Activated T-cell treated with anti-CD3 and anti-CD28 coated beads, Interleukin-2, amount 50 U/mL, for 4 hours (primary cell): Measurements from ENCODE around the gene MAGI3. TPM values are rescaled to one million over a fixed set of nuclear protein-coding genes. Genes with fewer than 3 reads are reported as not detected.
"Not testable (repeated sequence)": the region's sequence is repeated elsewhere in the genome, so short reads cannot be mapped to it uniquely, and the experiment has no call there.

Source experiments
- ATAC-seq, 2 donors: fragments of 200-7000 bp; cut with Tn5 transposase; one replicate each; pipeline ENCODE4 v1.10.0; 2021
- DNase-seq: peaks from one replicate; pipeline ENCODE4 v3.0.0-alpha.2; 2020
- H3K27me3 Mint-ChIP-seq: one replicate; pipeline ENCODE4 v1.8.0; 2021; ENCODE audit warnings: low read depth, mixed read lengths
- H3K36me3 Mint-ChIP-seq: one replicate; pipeline ENCODE4 v1.8.0; 2022; ENCODE audit warnings: mixed read lengths; ENCODE audit not compliant: insufficient read depth
- H3K4me1 Mint-ChIP-seq: one replicate; pipeline ENCODE4 v1.8.0; 2021; ENCODE audit warnings: low read depth, mixed read lengths
- H3K4me3 Mint-ChIP-seq: one replicate; pipeline ENCODE4 v1.8.0; 2021; ENCODE audit warnings: mild to moderate bottlenecking, moderate library complexity, mixed read lengths
- H3K9me3 Mint-ChIP-seq: one replicate; pipeline ENCODE4 v1.8.0; 2021; ENCODE audit warnings: mixed read lengths
- total RNA-seq, 3 donors: library from RNA; stranded (reverse); gene quantifications; one replicate each; pipeline ENCODE4 v1.2.1, GENCODE V29; 2021

MAGI3 gene
- total RNA-seq, 3 donors from 2014 or later = 2.3 to 2.5 (median 2.5) TPM

- peaks cover 3% of the 10 kb centered on the region for H3K36me3 Mint-ChIP-seq
- H3K4me3 Mint-ChIP-seq = no peak overlapping the region
- ATAC-seq (no peak), DNase-seq (no peak)
- no peaks in the 10 kb centered on the region for H3K27me3 Mint-ChIP-seq
- H3K4me1 Mint-ChIP-seq = no peaks in the 10 kb centered on the region
- peaks cover 5% of the 10 kb centered on the region for H3K9me3 Mint-ChIP-seq
Observed at GRCh38 chr1:113534875-113535274, 144.6 kb downstream of the MAGI3 start.

GRCh38 chr1:113536182-113536780 lies 146.0 kb downstream of the MAGI3 start:
- H3K9me3 Mint-ChIP-seq = peaks cover 5% of the 10 kb centered on the region
- H3K27me3 Mint-ChIP-seq = no peaks in the 10 kb centered on the region
- peaks cover 3% of the 10 kb centered on the region for H3K36me3 Mint-ChIP-seq
- no peaks in the 10 kb centered on the region for H3K4me1 Mint-ChIP-seq
- no peak overlapping the region for H3K4me3 Mint-ChIP-seq
- ATAC-seq (no peak), DNase-seq (no peak)

GRCh38 chr1:113538225-113538624 lies 147.9 kb downstream of the MAGI3 start:
- H3K36me3 Mint-ChIP-seq = peaks cover 3% of the 10 kb centered on the region
- no peak for DNase-seq
- no peak for ATAC-seq

GRCh38 chr1:113540335-113540734 lies 150.0 kb downstream of the MAGI3 start:
- no peaks in the 10 kb centered on the region for H3K27me3 Mint-ChIP-seq
- H3K4me1 Mint-ChIP-seq = no peaks in the 10 kb centered on the region
- H3K36me3 Mint-ChIP-seq = peaks cover 3% of the 10 kb centered on the region
- H3K4me3 Mint-ChIP-seq = no peak overlapping the region
- ATAC-seq (no peak), DNase-seq (no peak)
- peaks cover 5% of the 10 kb centered on the region for H3K9me3 Mint-ChIP-seq

More at GRCh38 chr1:113538225-113538624, 147.9 kb downstream of the MAGI3 start:
- Mint-ChIP-seq H3K27me3 (no peaks in the 10 kb centered on the region), H3K4me1 (no peaks in the 10 kb centered on the region), H3K9me3 (peaks cover 5% of the 10 kb centered on the region), H3K4me3 (no peak overlapping the region)

GRCh38 chr1:113541106-113541505 lies 150.8 kb downstream of the MAGI3 start:
- peaks cover 5% of the 10 kb centered on the region for H3K9me3 Mint-ChIP-seq
- peaks cover 3% of the 10 kb centered on the region for H3K36me3 Mint-ChIP-seq
- H3K4me3 Mint-ChIP-seq = no peak overlapping the region
- ATAC-seq (no peak), DNase-seq (no peak)
- H3K4me1 Mint-ChIP-seq = no peaks in the 10 kb centered on the region
- no peaks in the 10 kb centered on the region for H3K27me3 Mint-ChIP-seq

GRCh38 chr1:113542221-113542701 lies 151.9 kb downstream of the MAGI3 start:
- ATAC-seq (no peak), DNase-seq (no peak)
- H3K27me3 Mint-ChIP-seq = no peaks in the 10 kb centered on the region

GRCh38 chr1:113543110-113543509 lies 152.8 kb downstream of the MAGI3 start:
- ATAC-seq = no peak
- H3K36me3 Mint-ChIP-seq = peaks cover under 1% of the 10 kb centered on the region
- no peaks in the 10 kb centered on the region for H3K4me1 Mint-ChIP-seq
- H3K4me3 Mint-ChIP-seq = no peak overlapping the region
- H3K27me3 Mint-ChIP-seq = no peaks in the 10 kb centered on the region
- no peaks in the 10 kb centered on the region for H3K9me3 Mint-ChIP-seq
- no peak for DNase-seq

More at GRCh38 chr1:113542221-113542701, 151.9 kb downstream of the MAGI3 start:
- no peaks in the 10 kb centered on the region for H3K9me3 Mint-ChIP-seq
- H3K4me3 Mint-ChIP-seq = no peak overlapping the region
- H3K4me1 Mint-ChIP-seq = no peaks in the 10 kb centered on the region
- peaks cover 1% of the 10 kb centered on the region for H3K36me3 Mint-ChIP-seq

- Mint-ChIP-seq H3K27me3 (no peaks in the 10 kb centered on the region), H3K4me1 (no peaks in the 10 kb centered on the region), H3K36me3 (peaks cover 3% of the 10 kb centered on the region), H3K4me3 (no peak overlapping the region), H3K9me3 (peaks cover 4% of the 10 kb centered on the region)
- ATAC-seq (no peak), DNase-seq (no peak)
Observed at GRCh38 chr1:113545210-113545609, 154.9 kb downstream of the MAGI3 start.

GRCh38 chr1:113545626-113546025 lies 155.3 kb downstream of the MAGI3 start:
- Mint-ChIP-seq H3K9me3 (peaks cover 4% of the 10 kb centered on the region), H3K4me3 (no peak overlapping the region), H3K4me1 (no peaks in the 10 kb centered on the region), H3K36me3 (peaks cover 3% of the 10 kb centered on the region), H3K27me3 (no peaks in the 10 kb centered on the region)
- DNase-seq (no peak), ATAC-seq (no peak)

GRCh38 chr1:113551728-113552127 lies 161.4 kb downstream of the MAGI3 start:
- H3K9me3 Mint-ChIP-seq = peaks cover 14% of the 10 kb centered on the region
- no peak for ATAC-seq
- DNase-seq = no peak
- no peaks in the 10 kb centered on the region for H3K27me3 Mint-ChIP-seq
- no peak overlapping the region for H3K4me3 Mint-ChIP-seq
- H3K4me1 Mint-ChIP-seq = no peaks in the 10 kb centered on the region
- H3K36me3 Mint-ChIP-seq = peaks cover 13% of the 10 kb centered on the region

- DNase-seq (no peak), ATAC-seq (no peak)
- Mint-ChIP-seq H3K36me3 (peaks cover 13% of the 10 kb centered on the region), H3K4me3 (no peak overlapping the region), H3K27me3 (no peaks in the 10 kb centered on the region), H3K4me1 (no peaks in the 10 kb centered on the region), H3K9me3 (peaks cover 14% of the 10 kb centered on the region)
Observed at GRCh38 chr1:113552244-113552643, 161.9 kb downstream of the MAGI3 start.

GRCh38 chr1:113557187-113557586 lies 166.9 kb downstream of the MAGI3 start:
- no peak for DNase-seq
- no peaks in the 10 kb centered on the region for H3K4me1 Mint-ChIP-seq
- no peak for ATAC-seq
- peaks cover 41% of the 10 kb centered on the region for H3K9me3 Mint-ChIP-seq
- peaks cover 4% of the 10 kb centered on the region for H3K36me3 Mint-ChIP-seq
- H3K27me3 Mint-ChIP-seq = no peaks in the 10 kb centered on the region
- no peak overlapping the region for H3K4me3 Mint-ChIP-seq

GRCh38 chr1:113565621-113566020 lies 175.3 kb downstream of the MAGI3 start:
- ATAC-seq (no peak), DNase-seq (no peak)
- peaks cover 27% of the 10 kb centered on the region for H3K9me3 Mint-ChIP-seq
- peaks cover 5% of the 10 kb centered on the region for H3K36me3 Mint-ChIP-seq
- no peaks in the 10 kb centered on the region for H3K27me3 Mint-ChIP-seq
- no peaks in the 10 kb centered on the region for H3K4me1 Mint-ChIP-seq
- H3K4me3 Mint-ChIP-seq = no peak overlapping the region

- Mint-ChIP-seq H3K27me3 (no peaks in the 10 kb centered on the region), H3K9me3 (peaks cover 17% of the 10 kb centered on the region), H3K4me3 (no peak overlapping the region), H3K4me1 (no peaks in the 10 kb centered on the region), H3K36me3 (peaks cover 6% of the 10 kb centered on the region)
- no peak for ATAC-seq
- no peak for DNase-seq
Observed at GRCh38 chr1:113567427-113567826, 177.1 kb downstream of the MAGI3 start.

GRCh38 chr1:113575744-113576260 lies 185.5 kb downstream of the MAGI3 start:
- not testable (repeated sequence) for H3K36me3 Mint-ChIP-seq, H3K4me1 Mint-ChIP-seq, H3K4me3 Mint-ChIP-seq, ATAC-seq, DNase-seq, H3K27me3 Mint-ChIP-seq
- peaks cover 18% of the 10 kb centered on the region for H3K9me3 Mint-ChIP-seq
